Stimulated activated CD4-positive, alpha-beta T cell treated with anti-CD3 and anti-CD28 coated beads, Interleukin-2, amount 100 ng/mL, for 48 hours (primary cell): ENCODE data around the gene WDR90.

Experiments
- DNase-seq, 2 donors: peaks; one replicate each; pipeline ENCODE4 v3.0.0-alpha.2; 2020

WDR90 gene

GRCh38 chr16:648781-649589, at the start of gene WDR90:
Gene WDR90 (plus strand): TSS chr16:649365. CDS start chr16:649417, 52 bp downstream.
- DNase-seq = peak; percentile 87 to 94

DNA sequence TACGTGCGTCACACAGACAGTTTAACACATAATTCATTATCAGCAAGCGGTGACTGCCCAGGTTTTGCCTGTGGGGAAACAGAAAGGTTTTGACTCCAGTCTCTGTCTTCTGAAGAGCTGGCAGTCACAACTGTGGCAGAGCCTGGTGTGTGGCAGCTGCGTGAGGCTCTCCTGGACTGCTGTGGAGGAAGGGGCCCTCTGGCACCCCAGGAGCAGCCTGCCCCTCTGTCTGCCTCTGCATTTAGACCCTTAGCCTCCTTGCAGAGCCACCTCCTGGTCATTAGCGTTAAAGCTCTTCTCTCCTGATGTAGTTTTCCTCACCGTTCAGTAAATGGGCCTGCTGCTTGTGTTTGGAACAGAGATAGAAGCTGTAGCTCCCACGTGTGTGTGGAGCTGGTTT, 48.4 kb upstream of the WDR90 start:
- no peak for DNase-seq

GRCh38 chr16:603933-604332, 45.2 kb upstream of the WDR90 start:
- no peak for DNase-seq

DNA sequence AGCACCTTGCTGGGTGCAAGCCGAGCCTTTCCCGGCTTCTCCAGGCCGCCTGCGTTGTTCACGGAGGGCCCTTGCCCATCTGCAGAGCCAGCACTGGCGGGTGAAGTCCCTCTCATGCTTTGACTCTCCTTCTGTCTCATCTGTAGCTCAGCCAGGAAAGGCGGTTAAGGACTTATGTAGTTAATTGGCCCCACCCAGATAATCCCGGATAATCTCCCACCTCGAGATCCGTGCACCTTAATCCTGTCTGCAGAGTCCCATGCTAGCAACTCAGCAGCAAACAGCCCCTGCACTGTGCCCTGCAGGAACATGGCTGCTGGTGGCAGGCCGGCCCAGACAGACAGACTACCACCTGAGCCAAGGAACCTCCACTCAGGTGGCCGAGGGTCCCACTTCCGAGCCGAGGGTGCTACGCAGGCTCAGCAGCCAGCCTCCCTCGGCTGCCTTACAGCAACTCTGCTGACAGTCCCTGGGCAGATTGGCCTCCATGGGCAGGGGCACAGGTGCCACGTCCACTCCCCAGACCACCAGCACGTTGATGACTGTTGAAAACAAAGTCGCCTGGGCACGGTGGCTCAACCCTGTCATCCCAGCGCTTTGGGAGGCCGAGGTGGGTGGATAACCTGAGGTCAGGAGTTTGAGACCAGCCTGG, 42.4 kb upstream of the WDR90 start:
- DNase-seq = no peak

- DNase-seq = peak in 1 of 2 donors; percentile 49
Measured at GRCh38 chr16:608019-608418, 41.1 kb upstream of the WDR90 start.

GRCh38 chr16:609316-609715, 39.8 kb upstream of the WDR90 start:
- no peak for DNase-seq

DNA sequence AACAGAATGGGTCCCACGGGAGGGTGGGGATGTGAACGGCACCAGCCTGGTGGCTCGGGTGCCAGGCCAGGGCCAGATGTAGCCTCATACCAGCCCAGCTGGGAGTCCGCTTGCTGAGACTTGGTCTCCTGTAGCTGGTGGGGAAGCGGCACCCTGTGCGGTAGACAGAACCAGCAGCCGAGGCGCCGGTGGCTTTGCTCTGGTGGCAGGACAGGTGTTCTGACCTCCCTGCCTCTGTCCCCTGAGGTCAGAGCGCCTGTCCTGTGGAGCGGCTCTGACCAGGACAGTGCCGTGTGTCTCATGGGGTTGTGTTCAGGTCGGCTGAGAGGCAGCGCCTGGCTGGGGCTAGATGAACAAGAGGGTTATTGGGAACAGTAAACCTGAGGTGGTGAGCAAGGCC, 39.2 kb upstream of the WDR90 start:
- no peak for DNase-seq

- peak; percentile 60 to 69 for DNase-seq
Measured at GRCh38 chr16:610513-611381, 38.4 kb upstream of the WDR90 start.

DNA sequence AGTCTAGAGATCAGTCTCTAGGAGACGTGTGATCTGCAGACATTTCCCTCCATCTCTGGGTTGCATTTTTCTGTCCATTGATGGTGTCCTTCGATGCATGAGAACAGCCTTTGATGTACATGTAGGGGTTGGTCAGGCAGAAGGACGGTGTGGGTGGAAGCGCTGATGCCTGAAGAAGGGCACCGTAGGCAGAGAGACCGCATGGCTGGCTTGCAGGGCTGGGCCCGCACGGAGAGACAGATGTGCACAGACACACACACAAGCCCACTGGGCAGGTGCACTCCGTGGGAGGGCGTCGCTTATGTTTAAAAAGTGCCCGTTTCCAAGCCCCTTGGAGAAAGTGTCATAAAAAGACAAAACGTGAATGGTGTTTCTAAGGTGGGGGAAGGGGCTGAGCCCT, 34.0 kb upstream of the WDR90 start:
- DNase-seq = no peak

DNA sequence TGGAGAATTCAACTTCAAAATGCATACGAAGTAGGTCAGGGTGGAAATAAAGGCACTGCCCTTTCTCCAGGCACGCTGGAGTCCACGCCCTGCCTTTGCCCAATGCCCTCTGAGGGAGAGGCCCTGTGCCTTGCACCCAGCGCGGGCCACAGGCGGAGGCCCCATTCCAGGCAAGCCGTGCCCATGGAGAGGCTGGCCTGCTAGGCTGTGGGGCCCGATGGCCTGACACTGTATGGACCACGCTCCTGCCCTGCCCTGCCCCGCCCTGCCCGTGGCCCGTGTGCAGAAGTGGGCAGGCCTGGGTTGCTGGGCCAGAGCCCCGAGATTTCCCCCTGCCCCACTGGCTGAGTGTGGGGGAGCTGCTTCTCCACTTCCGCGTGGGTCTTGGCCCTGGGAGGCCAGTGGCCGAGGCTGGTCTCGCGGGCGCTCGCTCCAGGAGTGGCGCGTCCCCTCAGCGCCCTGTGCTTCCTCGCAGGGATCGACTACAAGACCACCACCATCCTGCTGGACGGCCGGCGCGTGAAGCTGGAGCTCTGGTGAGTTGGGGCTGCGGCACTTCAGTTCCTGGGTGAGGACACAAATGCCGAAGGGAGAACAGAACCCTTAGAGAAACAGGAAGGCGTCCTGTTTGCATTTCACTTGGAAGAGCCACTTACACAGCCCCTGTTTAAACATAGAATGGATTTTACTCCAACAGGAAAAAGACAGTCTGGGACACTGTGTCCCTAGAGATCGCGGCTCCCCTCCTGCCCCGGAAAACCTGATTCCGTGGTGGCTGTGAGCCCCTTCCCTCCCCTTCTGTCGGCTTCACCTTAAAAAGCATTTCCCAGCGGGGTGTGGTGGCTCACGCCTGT, 32.2 kb upstream of the WDR90 start:
- DNase-seq = no peak

DNA sequence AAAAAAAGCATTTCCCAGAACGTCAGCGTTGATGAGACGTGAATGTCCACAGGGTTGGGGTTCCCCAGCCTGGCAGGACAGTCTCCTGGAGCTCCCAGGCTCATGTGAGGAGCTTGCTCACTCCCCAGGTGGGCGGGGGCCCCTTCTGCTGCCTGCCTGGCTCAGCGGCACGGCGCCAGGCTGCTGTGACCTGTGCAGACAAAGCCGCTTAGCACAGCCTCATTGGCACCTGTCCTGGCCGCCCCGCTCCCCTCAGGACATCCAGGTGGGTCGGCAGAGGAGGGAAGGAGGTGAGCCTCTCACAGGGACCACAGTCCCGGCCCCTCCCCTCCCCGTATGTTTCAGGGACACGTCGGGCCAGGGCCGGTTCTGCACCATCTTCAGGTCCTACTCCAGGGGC, 31.3 kb upstream of the WDR90 start:
- DNase-seq = no peak

- no peak for DNase-seq
Measured at GRCh38 chr16:619476-620100, 29.6 kb upstream of the WDR90 start.

GRCh38 chr16:620700-621525, 28.3 kb upstream of the WDR90 start:
- DNase-seq = no peak

GRCh38 chr16:621526-622105, 27.5 kb upstream of the WDR90 start:
- no peak for DNase-seq

GRCh38 chr16:622920-623280, 26.3 kb upstream of the WDR90 start:
- no peak for DNase-seq

DNA sequence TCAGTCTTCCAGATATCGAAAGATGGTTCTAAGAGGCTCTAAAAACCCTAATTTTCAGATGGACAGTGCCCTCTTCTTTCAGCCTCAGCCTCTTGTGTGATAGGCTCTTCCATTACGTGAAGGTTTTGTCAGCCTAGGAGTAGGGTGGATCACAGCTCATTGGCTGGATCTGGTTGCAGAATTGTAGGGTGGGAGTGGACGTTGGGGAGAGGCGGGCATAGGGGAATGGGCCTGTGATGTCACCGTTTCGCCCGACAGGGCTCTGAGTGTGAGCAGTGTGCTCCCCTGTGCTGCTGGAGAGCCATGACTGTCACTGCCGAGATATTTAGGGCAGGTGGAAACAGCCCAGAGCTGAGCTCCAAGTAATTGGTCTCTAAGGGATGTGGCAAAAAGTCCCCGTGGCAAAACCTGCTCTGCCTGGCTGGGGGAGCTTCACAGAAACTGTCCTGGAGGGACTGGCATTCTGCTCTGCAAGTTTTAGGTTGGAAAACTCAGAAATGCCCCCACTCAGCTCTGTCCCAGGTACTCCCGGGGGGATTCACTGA, 24.6 kb upstream of the WDR90 start:
- no peak for DNase-seq

DNA sequence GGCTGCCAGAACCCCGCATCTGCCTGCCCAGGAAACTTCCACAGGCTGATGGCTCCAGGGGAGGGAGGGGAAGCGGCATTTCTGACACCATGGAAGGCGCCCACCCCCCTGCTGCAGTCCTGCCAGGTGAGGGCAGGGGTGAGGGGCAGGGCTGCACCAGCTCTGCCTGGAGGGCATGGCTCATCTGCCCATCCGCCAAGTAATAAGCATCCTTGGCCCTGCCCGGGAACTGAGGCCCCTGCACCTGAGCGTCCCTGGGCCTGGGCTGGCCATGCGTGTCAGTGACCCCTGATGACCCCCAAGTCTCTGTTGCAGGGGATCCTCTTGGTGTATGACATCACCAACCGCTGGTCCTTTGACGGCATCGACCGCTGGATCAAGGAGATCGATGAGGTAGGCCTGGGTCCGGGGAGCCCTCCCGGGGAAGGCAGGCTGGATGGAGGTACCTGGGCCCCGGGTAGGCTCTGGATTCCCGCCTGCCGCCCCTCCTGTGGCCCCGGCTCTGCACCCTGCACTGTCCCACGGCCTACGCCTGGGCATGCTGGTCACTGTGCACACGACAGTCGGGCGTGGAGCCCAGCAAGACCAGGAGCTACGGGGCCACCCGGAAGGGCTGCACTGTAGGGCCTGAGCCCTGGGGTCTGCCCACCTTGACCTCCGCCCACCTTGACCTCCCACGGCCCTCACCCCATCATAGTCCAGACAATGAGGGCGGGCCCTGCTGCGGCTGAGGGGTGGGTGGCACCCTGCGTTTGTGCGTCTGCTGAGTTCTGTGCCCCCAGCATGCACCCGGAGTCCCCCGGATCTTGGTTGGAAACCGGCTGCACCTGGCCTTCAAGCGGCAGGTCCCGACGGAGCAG, 23.8 kb upstream of the WDR90 start:
- DNase-seq = no peak

GRCh38 chr16:625977-626765, 23.0 kb upstream of the WDR90 start:
- no peak for DNase-seq
